Mesenchymal stem cell (in vitro differentiated cells and primary cell): ENCODE data around the gene ME2.

ENCODE experiments used
- DNase-seq: peaks from one replicate; pipeline ENCODE4 v3.0.0-alpha.2; 2013
- H2AFZ ChIP-seq: one replicate; pipeline ENCODE4 v1.6.1; 2013; ENCODE audit warnings: low read depth, mild to moderate bottlenecking, control low read depth, inconsistent platforms, low read length, moderate library complexity
- H2AK5ac ChIP-seq: 2 replicates; pipeline ENCODE4 v1.6.1; 2013; ENCODE audit warnings: low read length, moderate library complexity, mild to moderate bottlenecking, inconsistent platforms; ENCODE audit not compliant: severe bottlenecking
- H2BK120ac ChIP-seq: one replicate; pipeline ENCODE4 v1.6.1; 2013; ENCODE audit warnings: low read depth, mild to moderate bottlenecking, inconsistent platforms, low read length, moderate library complexity
- H2BK12ac ChIP-seq, 2 experiments: one replicate each; pipeline ENCODE4 v1.6.1; 2013; ENCODE audit warnings: inconsistent platforms in 2 of 2, low read length in 2 of 2, mild to moderate bottlenecking in 2 of 2, moderate library complexity in 2 of 2, control low read depth in 1 of 2
- H2BK15ac ChIP-seq: one replicate; pipeline ENCODE4 v1.6.1; 2013; ENCODE audit warnings: mild to moderate bottlenecking, low read depth, inconsistent platforms; ENCODE audit not compliant: poor library complexity, severe bottlenecking
- H2BK5ac ChIP-seq: 2 replicates; pipeline ENCODE4 v1.6.1; 2013; ENCODE audit warnings: low read depth, mild to moderate bottlenecking, low read length, control low read depth, inconsistent platforms; ENCODE audit not compliant: poor library complexity, severe bottlenecking
- H3K14ac ChIP-seq, 2 experiments: one replicate each; pipeline ENCODE4 v1.6.1; 2013; ENCODE audit warnings: inconsistent platforms in 2 of 2, low read length in 2 of 2, control low read depth in 1 of 2, mild to moderate bottlenecking in 1 of 2, moderate library complexity in 1 of 2
- H3K18ac ChIP-seq, 2 experiments: one replicate each; pipeline ENCODE4 v1.6.1; 2013; ENCODE audit warnings: inconsistent platforms in 2 of 2, low read length in 2 of 2, control low read depth in 1 of 2, low read depth in 1 of 2, mild to moderate bottlenecking in 1 of 2
- H3K23ac ChIP-seq, 2 experiments: one replicate each; pipeline ENCODE4 v1.6.1; 2013; ENCODE audit warnings: inconsistent platforms in 2 of 2, low read length in 2 of 2, mild to moderate bottlenecking in 2 of 2, moderate library complexity in 2 of 2, control low read depth in 1 of 2
- H3K27ac ChIP-seq: 2 replicates; pipeline ENCODE4 v1.5.1; 2013; ENCODE audit warnings: mild to moderate bottlenecking, moderate library complexity, low read length, control low read depth, inconsistent platforms; ENCODE audit not compliant: poor library complexity, severe bottlenecking
- H3K27me3 ChIP-seq, 2 experiments: 2 replicates each; pipeline versions ENCODE4 v1.6.1 to v1.7.0; 2013; ENCODE audit warnings: low read length in 2 of 2, mild to moderate bottlenecking in 2 of 2, moderate library complexity in 2 of 2, control low read depth in 1 of 2, inconsistent platforms in 1 of 2; ENCODE audit not compliant: control insufficient read depth in 1 of 2, insufficient read depth in 1 of 2
- H3K36me3 ChIP-seq, 2 experiments: 2 replicates each; pipeline versions ENCODE4 v1.6.1 to v1.7.0; 2013; ENCODE audit warnings: low read length in 2 of 2, control low read depth in 1 of 2, inconsistent platforms in 1 of 2, low read depth in 1 of 2, mild to moderate bottlenecking in 1 of 2; ENCODE audit not compliant: insufficient read depth in 2 of 2, control insufficient read depth in 1 of 2
- H3K4ac ChIP-seq, 2 experiments: one replicate each; pipeline ENCODE4 v1.6.1; 2013; ENCODE audit warnings: inconsistent platforms in 2 of 2, low read length in 2 of 2, mild to moderate bottlenecking in 2 of 2, moderate library complexity in 2 of 2, control low read depth in 1 of 2, low read depth in 1 of 2
- H3K4me1 ChIP-seq: 2 replicates; pipeline ENCODE4 v1.6.1; 2013; ENCODE audit warnings: low read depth, low read length, control low read depth; ENCODE audit not compliant: control insufficient read depth, insufficient read depth
- H3K4me2 ChIP-seq: 2 replicates; pipeline ENCODE4 v1.6.1; 2013; ENCODE audit warnings: low read length, mild to moderate bottlenecking, inconsistent platforms; ENCODE audit not compliant: poor library complexity, severe bottlenecking
- H3K4me3 ChIP-seq, 2 experiments: 2 replicates each; pipeline versions ENCODE4 v1.5.1 to v1.7.0; 2013; ENCODE audit warnings: low read length in 2 of 2, mild to moderate bottlenecking in 2 of 2, control low read depth in 1 of 2, low read depth in 1 of 2; ENCODE audit not compliant: insufficient read depth in 1 of 2
- H3K79me1 ChIP-seq: replicated peaks from 2 replicates; pipeline ENCODE4 v1.6.1; 2013; ENCODE audit warnings: mild to moderate bottlenecking, control low read depth, low read length, inconsistent platforms; ENCODE audit not compliant: poor library complexity, severe bottlenecking
- H3K9ac ChIP-seq: 2 replicates; pipeline ENCODE4 v1.7.0; 2013; ENCODE audit warnings: mild to moderate bottlenecking, low read length, moderate library complexity
- H3K9me3 ChIP-seq: 2 replicates; pipeline ENCODE4 v1.7.0; 2013; ENCODE audit warnings: mild to moderate bottlenecking, low read length; ENCODE audit not compliant: control insufficient read depth
- H4K8ac ChIP-seq: one replicate; pipeline ENCODE4 v1.6.1; 2013; ENCODE audit warnings: inconsistent platforms, mild to moderate bottlenecking, low read length, moderate library complexity
- H4K91ac ChIP-seq: one replicate; pipeline ENCODE4 v1.6.1; 2013; ENCODE audit warnings: mild to moderate bottlenecking, low read length, inconsistent platforms
- WGBS: methylation state at CpG from one replicate; pipeline ENCODE4 v1.1.7; 2013; ENCODE audit warnings: mixed read lengths; 5-methylcytosine and 5-hydroxymethylcytosine counted together

ME2 gene

DNA sequence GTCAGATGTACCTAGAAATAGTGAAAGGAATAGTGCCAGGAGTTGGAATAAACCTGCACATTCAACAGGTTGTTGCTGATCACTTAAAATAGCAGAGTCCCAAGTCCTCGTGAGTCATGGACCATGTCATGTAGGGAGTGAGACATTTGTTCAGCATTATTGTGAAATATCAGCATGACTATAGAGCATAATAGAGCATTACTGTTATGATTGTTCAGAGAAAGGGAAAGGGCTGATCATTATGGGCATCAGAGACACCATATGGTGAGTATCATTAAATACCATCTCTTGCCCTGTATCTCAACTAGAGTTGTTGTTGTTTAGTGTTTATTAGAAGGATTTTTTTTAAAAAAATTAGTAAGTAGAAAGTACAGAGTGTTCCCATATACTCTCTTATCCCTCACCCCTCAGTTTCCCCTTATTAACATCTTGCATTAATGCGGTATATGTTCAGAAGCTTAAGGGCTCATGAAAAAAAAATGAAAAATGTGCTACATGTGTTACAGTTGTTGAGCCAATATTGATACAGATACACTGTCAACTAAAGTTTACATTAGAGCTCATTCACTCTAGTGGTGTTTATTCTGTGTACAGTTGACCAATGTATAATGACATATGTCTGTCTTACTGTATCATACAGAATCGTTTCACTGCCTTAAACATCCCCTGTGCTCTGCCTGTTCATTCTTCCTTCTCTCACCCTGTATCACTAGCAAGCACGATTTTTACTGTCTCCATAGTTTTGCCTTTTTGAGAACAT, 94.6 kb downstream of the ME2 start:
- no peak overlapping the region for H3K18ac ChIP-seq
- WGBS = 31% methylated on average over 1 of the region's 4 CpGs
- no peak overlapping the region for H3K4me2 ChIP-seq
- no peak overlapping the region for H3K14ac ChIP-seq
- H2BK15ac ChIP-seq = no peak overlapping the region
- no peak overlapping the region for H3K4me3 ChIP-seq
- peak overlapping the region; percentile 20 for H3K9ac ChIP-seq
- no peak overlapping the region for H2AK5ac ChIP-seq
- H3K4me1 ChIP-seq = no peaks in the 10 kb centered on the region
- no peak overlapping the region for H4K91ac ChIP-seq
- no peak overlapping the region for H2BK120ac ChIP-seq
- peaks cover 19 to 43% of the 10 kb centered on the region in 2 experiments for H3K36me3 ChIP-seq
- no peaks in the 10 kb centered on the region for H3K27me3 ChIP-seq
- H4K8ac ChIP-seq = no peak overlapping the region
- H2BK5ac ChIP-seq = no peak overlapping the region
- peaks cover 12% of the 10 kb centered on the region for H3K9me3 ChIP-seq
- H2BK12ac ChIP-seq = no peak overlapping the region
- H3K27ac ChIP-seq = no peak overlapping the region
- no peak overlapping the region for H2AFZ ChIP-seq
- no peak overlapping the region for H3K23ac ChIP-seq
- peaks cover 9% of the 10 kb centered on the region for H3K79me1 ChIP-seq
- H3K4ac ChIP-seq = no peak overlapping the region
- peak; percentile 56 for DNase-seq

- H3K14ac ChIP-seq = no peak overlapping the region
- no peak overlapping the region for H2BK5ac ChIP-seq
- peaks cover 15% of the 10 kb centered on the region for H3K79me1 ChIP-seq
- peaks cover 30 to 60% of the 10 kb centered on the region in 2 experiments for H3K36me3 ChIP-seq
- H3K23ac ChIP-seq = no peak overlapping the region
- no peak overlapping the region for H3K27ac ChIP-seq
- no peak overlapping the region for H3K4ac ChIP-seq
- no peak overlapping the region for H3K4me2 ChIP-seq
- H2BK120ac ChIP-seq = no peak overlapping the region
- H2BK15ac ChIP-seq = no peak overlapping the region
- H2AK5ac ChIP-seq = no peak overlapping the region
- H3K27me3 ChIP-seq = no peaks in the 10 kb centered on the region
- DNase-seq = no peak
- peaks cover 12% of the 10 kb centered on the region for H3K9me3 ChIP-seq
- no peak overlapping the region for H3K18ac ChIP-seq
- no peak overlapping the region for H2BK12ac ChIP-seq
- H3K4me1 ChIP-seq = peaks cover 3% of the 10 kb centered on the region
- H4K91ac ChIP-seq = no peak overlapping the region
- no peak overlapping the region for H4K8ac ChIP-seq
- H3K9ac ChIP-seq = no peak overlapping the region
- no peak overlapping the region for H3K4me3 ChIP-seq
- 77% methylated on average over 5 of the region's 5 CpGs for WGBS
- no peak overlapping the region for H2AFZ ChIP-seq
Measured at GRCh38 chr18:50977037-50977760, 98.3 kb downstream of the ME2 start.

GRCh38 chr18:50981381-50981780, 102.5 kb downstream of the ME2 start:
- WGBS = 96% methylated on average over 1 of the region's 1 CpG
- Histone ChIP-seq H3K27ac (peak overlapping the region; percentile 72), H3K27me3 (no peaks in the 10 kb centered on the region), H3K9me3 (peaks cover 9% of the 10 kb centered on the region), H3K36me3 (peaks cover 19 to 55% of the 10 kb centered on the region in 2 experiments), H2AFZ (no peak overlapping the region), H3K4me2 (no peak overlapping the region), H3K23ac (no peak overlapping the region), H3K9ac (no peak overlapping the region), H3K18ac (no peak overlapping the region), H4K8ac (no peak overlapping the region), H3K14ac (no peak overlapping the region), H3K4me1 (peaks cover 7% of the 10 kb centered on the region), H4K91ac (no peak overlapping the region), H2BK12ac (no peak overlapping the region), H2BK120ac (no peak overlapping the region), H3K4ac (no peak overlapping the region), H2BK5ac (no peak overlapping the region), H2AK5ac (no peak overlapping the region), H3K79me1 (peaks cover 21% of the 10 kb centered on the region), H2BK15ac (no peak overlapping the region), H3K4me3 (no peak overlapping the region)
- no peak for DNase-seq

DNA sequence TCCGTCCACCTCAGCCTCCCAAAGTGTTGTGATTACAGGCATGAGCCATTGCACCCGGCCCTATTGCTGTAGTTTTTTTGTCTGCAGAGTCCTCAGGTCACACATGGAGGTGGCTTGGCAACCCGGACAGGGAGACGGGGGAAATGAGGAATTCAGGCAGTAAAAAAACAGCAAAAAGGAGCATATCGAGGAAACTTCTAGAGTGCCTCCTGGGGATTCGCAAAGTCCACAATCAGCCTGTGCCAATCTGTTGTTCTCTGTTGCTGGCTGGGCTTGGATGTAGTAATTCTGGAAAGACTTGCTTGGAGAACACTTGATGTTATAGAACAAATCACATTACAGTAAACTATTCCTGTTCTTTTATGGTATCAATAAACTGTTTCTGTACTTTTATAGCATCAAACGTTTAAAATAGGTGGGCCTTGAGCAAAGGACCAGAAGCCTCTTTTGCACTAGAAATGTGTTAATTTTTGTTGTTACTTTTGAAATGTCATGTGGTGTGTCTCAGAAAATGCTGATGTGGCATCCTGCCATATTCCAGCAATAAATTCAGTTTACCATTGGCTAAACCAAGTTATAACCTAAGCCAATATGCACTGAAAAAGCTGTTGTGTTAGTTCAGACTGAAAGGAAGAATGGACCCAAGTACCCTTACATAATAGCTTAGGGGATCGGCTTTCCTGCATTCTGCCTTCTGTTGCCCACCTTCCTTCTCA, 103.3 kb downstream of the ME2 start:
- H3K18ac ChIP-seq = no peak overlapping the region
- H3K27me3 ChIP-seq = no peaks in the 10 kb centered on the region
- H2AFZ ChIP-seq = no peak overlapping the region
- no peak overlapping the region for H3K4me2 ChIP-seq
- 97% methylated on average over 8 of the region's 8 CpGs for WGBS
- no peak overlapping the region for H2BK5ac ChIP-seq
- peaks cover 9% of the 10 kb centered on the region for H3K4me1 ChIP-seq
- no peak overlapping the region for H3K9ac ChIP-seq
- H2AK5ac ChIP-seq = peak overlapping the region; percentile 85
- H3K4ac ChIP-seq = no peak overlapping the region
- peaks cover 2% of the 10 kb centered on the region for H3K9me3 ChIP-seq
- no peak overlapping the region for H4K91ac ChIP-seq
- H3K14ac ChIP-seq = no peak overlapping the region
- no peak overlapping the region for H2BK120ac ChIP-seq
- H3K79me1 ChIP-seq = peaks cover 19% of the 10 kb centered on the region
- H2BK15ac ChIP-seq = no peak overlapping the region
- no peak overlapping the region for H3K27ac ChIP-seq
- no peak overlapping the region for H3K23ac ChIP-seq
- no peak overlapping the region for H2BK12ac ChIP-seq
- DNase-seq = no peak
- H4K8ac ChIP-seq = no peak overlapping the region
- H3K4me3 ChIP-seq = no peak overlapping the region
- H3K36me3 ChIP-seq = peaks cover 13 to 46% of the 10 kb centered on the region in 2 experiments
